K562 (cell line): ENCODE data around the gene DUS1L. TPM values are rescaled to one million over a fixed set of nuclear protein-coding genes. Genes with fewer than 3 reads are reported as not detected.

ENCODE experiments used
- ATAC-seq: fragments of 200-7000 bp; cut with Tn5 transposase; 3 replicates; pipeline ENCODE4 v1.9.1; 2020; ENCODE audit warnings: moderate library complexity
- BruUV-seq: library from RNA; stranded (reverse); fragments of 400-500 nt; replicated peaks from 2 replicates; lab custom pipeline; 2021; lab: Mats Ljungman, UMichigan
- CTCF ChIA-PET: fragments of 300-600 bp; formaldehyde crosslinking; extraction: SDS; loops from one replicate; lab custom pipeline; 2021; ENCODE audit warnings: low intra/inter-chr PET ratio; lab: Yijun Ruan, JAX
- POLR2A ChIA-PET: fragments of 300-600, 350-650 bp; sonication (Branson Sonifier 250); formaldehyde crosslinking; extraction: SDS; loops from one replicate; lab custom pipeline; 2021; ENCODE audit warnings: antibody characterized with exemption, inconsistent platforms; lab: Yijun Ruan, JAX
- DNase-seq, 4 experiments: peaks; one replicate each; pipeline versions ENCODE4 v3.0.0 to v3.0.0-alpha.2; 2011 to 2018; ENCODE audit warnings: low spot score in 3 of 4, mixed read lengths in 3 of 4; ENCODE audit errors: extremely low read depth in 1 of 4
- FAIRE-seq: peaks from 2 replicates; lab custom pipeline; 2011; peaks lifted over from hg19 to GRCh38; lab: Jason Lieb, UNC
- H2AFZ ChIP-seq: 2 replicates; pipeline ENCODE4 v1.6.0; 2011; ENCODE audit warnings: low read depth, low read length, control low read depth, inconsistent platforms
- H3K27ac ChIP-seq: fragments of 200-600 bp; 3 replicates; pipeline ENCODE4 v1.8.0; 2011; ENCODE audit warnings: low read depth, mild to moderate bottlenecking, control low read depth, inconsistent platforms, low read length, moderate library complexity, mixed read lengths; ENCODE audit errors: extremely low read depth
- H3K27me3 ChIP-seq, 2 experiments: fragments of 300-600 bp in 1 of 2; 2 replicates in 1 of 2; 3 replicates in 1 of 2; pipeline versions ENCODE4 v1.6.0 to v1.8.0; 2011; ENCODE audit warnings: inconsistent platforms in 2 of 2, low read length in 2 of 2, mild to moderate bottlenecking in 1 of 2, mixed read lengths in 1 of 2, moderate library complexity in 1 of 2; ENCODE audit not compliant: control insufficient read depth in 2 of 2, insufficient read depth in 2 of 2
- H3K36me3 ChIP-seq: fragments of 300-600 bp; 3 replicates; pipeline ENCODE4 v1.8.0; 2011; ENCODE audit warnings: mild to moderate bottlenecking, low read length, inconsistent platforms; ENCODE audit not compliant: control insufficient read depth, insufficient read depth
- H3K4me1 ChIP-seq, 2 experiments: fragments of 200-600 bp in 1 of 2; replicated peaks in 1 of 2; 2 replicates in 1 of 2; 3 replicates in 1 of 2; pipeline versions ENCODE4 v1.5.1 to v1.8.0; 2011; ENCODE audit warnings: inconsistent platforms in 2 of 2, low read length in 2 of 2, mild to moderate bottlenecking in 1 of 2, mixed read lengths in 1 of 2, moderate library complexity in 1 of 2; ENCODE audit not compliant: control insufficient read depth in 2 of 2, insufficient read depth in 2 of 2
- H3K4me2 ChIP-seq: 2 replicates; pipeline ENCODE4 v1.6.1; 2011; ENCODE audit warnings: low read length, control low read depth, inconsistent platforms, mixed read lengths; ENCODE audit not compliant: insufficient read depth
- H3K4me3 ChIP-seq: fragments of 200-600 bp; sonication (generic), shearing (Covaris generic); 2 replicates; pipeline ENCODE4 v1.5.1; 2016; ENCODE audit warnings: control low read depth, inconsistent platforms
- H3K79me2 ChIP-seq: fragments of 200-600 bp; 3 replicates; pipeline ENCODE4 v1.8.0; 2011; ENCODE audit warnings: low read length, inconsistent platforms; ENCODE audit not compliant: control insufficient read depth, insufficient read depth
- H3K9ac ChIP-seq, 2 experiments: 2 replicates each; pipeline versions ENCODE4 v1.6.0 to v1.6.1; 2011; ENCODE audit warnings: low read depth in 2 of 2, low read length in 2 of 2, control low read depth in 1 of 2, inconsistent platforms in 1 of 2, mild to moderate bottlenecking in 1 of 2, mixed read lengths in 1 of 2; ENCODE audit not compliant: insufficient read depth in 1 of 2
- H3K9me1 ChIP-seq: one replicate; pipeline ENCODE4 v1.6.0; 2011; ENCODE audit warnings: inconsistent platforms, mild to moderate bottlenecking, low read length, moderate library complexity; ENCODE audit not compliant: control insufficient read depth, insufficient read depth
- H3K9me3 ChIP-seq: replicated peaks from 2 replicates; pipeline ENCODE4 v1.5.1; 2011; ENCODE audit warnings: low read depth, low read length, inconsistent platforms; ENCODE audit not compliant: control insufficient read depth, insufficient read depth
- H4K20me1 ChIP-seq: replicated peaks from 2 replicates; pipeline ENCODE4 v1.6.1; 2011; ENCODE audit warnings: low read length, inconsistent platforms, mixed read lengths; ENCODE audit not compliant: control insufficient read depth, insufficient read depth
- ATF2 ChIP-seq: sonication (generic); formaldehyde crosslinking; IDR thresholded peaks from 2 replicates; pipeline ENCODE4 v1.8.1; 2022; ENCODE audit warnings: missing genetic modification reagents
- IRF1 ChIP-seq: sonication (generic); formaldehyde crosslinking; IDR thresholded peaks from 2 replicates; pipeline ENCODE4 v1.8.0; 2022; ENCODE audit warnings: missing genetic modification reagents, mild to moderate bottlenecking, borderline replicate concordance
- KDM5B ChIP-seq: fragments of 200-600 bp; sonication (generic); IDR thresholded peaks from 2 replicates; pipeline ENCODE4 v1.6.1; 2012; ENCODE audit warnings: low read depth, mild to moderate bottlenecking, moderate library complexity, low read length, control low read depth, inconsistent platforms; ENCODE audit not compliant: insufficient replicate concordance
- MAZ ChIP-seq, 2 experiments: fragments of 450-650 bp in 1 of 2; sonication (generic) in 1 of 2; formaldehyde crosslinking; IDR thresholded peaks in 1 of 2; conservative IDR thresholded peaks in 1 of 2; 2 replicates each; pipeline versions ENCODE4 v1.4.0 to v1.5.0; 2020; ENCODE audit warnings: mild to moderate bottlenecking in 1 of 2, missing genetic modification reagents in 1 of 2
- THRAP3 ChIP-seq: fragments of 450-650 bp; IDR thresholded peaks from 2 replicates; pipeline ENCODE4 v1.6.1; 2016; ENCODE audit warnings: mild to moderate bottlenecking, inconsistent platforms, borderline replicate concordance
- USF2 ChIP-seq: sonication (generic); formaldehyde crosslinking; IDR thresholded peaks from 2 replicates; pipeline ENCODE4 v1.5.0; 2020; ENCODE audit warnings: missing genetic modification reagents
- ZNF134 ChIP-seq: fragments of 250-450 bp; sonication (Bioruptor Pico); conservative IDR thresholded peaks from 2 replicates; pipeline ENCODE4 v1.4.0; 2020
- whole genome bisulfite sequencing: fragments of 100-300 bp; shearing (Covaris generic); methylation state at CpG from one replicate; pipeline ENCODE4 v1.1.6; 2016; ENCODE audit warnings: low coverage, mixed read lengths; ENCODE audit not compliant: insufficient coverage; ENCODE audit errors: missing lambda C conversion rate; 5-methylcytosine and 5-hydroxymethylcytosine counted together
- in situ Hi-C: fragments of 300-500 bp; cut with MboI; formaldehyde crosslinking; loops from 4 replicates; pipeline ENCODE4 v1.15.0; 2018; ENCODE audit warnings: inconsistent platforms, mixed read lengths
- intact Hi-C: fragments of 100-400 bp; cut with micrococcal nuclease; formaldehyde crosslinking; loops from 2 replicates; pipeline ENCODE4 v1.14.2; 2022
- polyA plus RNA-seq, 8 experiments: library from polyadenylated mRNA; depleted of rRNA in 4 of 8; stranded (reverse) in 5 of 8; unstranded in 3 of 8; fragments of >200 nt; fragmentation: Nextera tagmentation in 2 of 8; fragmentation: Illumina TruSeq in 1 of 8; extraction: Ambion mirVana in 2 of 8; extraction: Trizol in 1 of 8; gene quantifications; 2 replicates each; pipeline versions ENCODE4 v1.2.1 to v1.2.3, GENCODE V29; 2011 to 2014; ENCODE audit warnings: inconsistent platforms in 1 of 8, missing spikeins in 1 of 8
- total RNA-seq, 7 experiments: library from RNA; depleted of rRNA in 6 of 7; stranded (reverse); fragments of >200 nt in 6 of 7; fragmentation: Illumina TruSeq in 2 of 7; extraction: Trizol in 2 of 7; gene quantifications; 2 replicates each; pipeline versions ENCODE4 v1.2.1 to v1.2.3, GENCODE V29; 2011 to 2021; ENCODE audit warnings: low replicate concordance in 1 of 7

The DUS1L gene
- total and polyA plus RNA-seq, 9 of the 15 experiments (the other 6 are each of a cell fraction or from before 2014, with no cell fraction given), result 7.8 to 210 (median 83.9) TPM

- no peak for TF ChIP-seq KDM5B
- TF ChIP-seq ZNF134 (CRISPR knock-in tag), result 0 out of 2 replicates have a peak, but pooled peaks have one; percentile 44
These were observed at the start of gene DUS1L (continued) for GRCh38 chr17:82065638-82066303.

- H3K79me2 ChIP-seq, result peaks cover 2% of the 10 kb centered on the region; the same call in 1 of the 3 replicates
- no peaks in the 10 kb centered on the region for H3K9me3 ChIP-seq
- ChIA-PET CTCF (no interaction called here), POLR2A (interaction anchor here (0.6 kb wide), 1 partner anchor 16 kb away, joined by 3 read pairs; the partner anchor contains the start of gene FASN)
- intact Hi-C loops, result no loop called here
- DNase-seq (no peak), FAIRE-seq (no peak), ATAC-seq (no peak)
- no peak for TF ChIP-seq THRAP3
- no peak for TF ChIP-seq USF2 (CRISPR knock-in tag)
- TF ChIP-seq IRF1 (CRISPR knock-in tag), result no peak
- TF ChIP-seq ATF2 (CRISPR knock-in tag), result no peak
- no peak for TF ChIP-seq MAZ (CRISPR knock-in tag; conservative IDR thresholded peaks at IDR 0.05 in 1 of 2, IDR thresholded peaks at IDR 0.05 in 1 of 2)
- peaks cover 34 to 50% of the 10 kb centered on the region in 2 experiments for H3K4me1 ChIP-seq
- in situ Hi-C loops, result no loop called here
- no peaks in the 10 kb centered on the region; the same call in 1 of the 2 replicates for H4K20me1 ChIP-seq
- WGBS, result 93% methylated on average over 9 of the region's 9 CpGs
- peak overlapping the region in 1 of 2 experiments; percentile 77; a peak in 2 of 4 replicates for H3K9ac ChIP-seq
- no peak overlapping the region for H3K4me3 ChIP-seq
- H3K4me2 ChIP-seq, result no peak overlapping the region
- no TSS peak for BruUV-seq
- peaks cover 7% of the 10 kb centered on the region for H3K9me1 ChIP-seq
- no peaks in the 10 kb centered on the region; a peak in 1 of 5 replicates for H3K27me3 ChIP-seq
- H3K27ac ChIP-seq, result no peak overlapping the region
- peaks cover 19% of the 10 kb centered on the region; the same call in 2 of the 3 replicates for H3K36me3 ChIP-seq
- no peak overlapping the region for H2AFZ ChIP-seq
These were observed 49.3 kb upstream of the DUS1L start for GRCh38 chr17:82114872-82115271.
